ENCODE results near the gene SSBP4.

The SSBP4 gene

DNA sequence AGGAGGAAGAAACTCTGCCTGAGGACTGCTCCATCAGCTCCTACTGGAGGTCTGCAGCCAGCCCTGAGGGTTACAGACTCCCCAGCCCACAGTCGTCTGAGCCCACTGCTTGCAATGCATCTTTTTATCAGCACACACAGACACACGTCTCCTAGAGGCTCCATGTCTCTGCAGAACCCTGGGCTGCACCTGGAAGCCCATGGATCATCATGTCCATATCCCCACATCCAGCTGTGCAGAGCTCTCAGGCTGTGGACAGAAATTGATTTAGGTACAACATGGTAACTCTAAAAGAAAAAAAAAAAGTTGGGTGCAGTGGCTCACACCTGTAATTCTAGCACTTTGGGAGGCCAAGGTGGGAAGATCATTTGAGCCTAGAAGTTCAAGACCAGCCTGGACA is 51.6 kb downstream of the SSBP4 start:
- no peak for DNase-seq (ENCODE audit: low read depth, low spot score)
- Histone ChIP-seq H3K36me3 (ENCODE audit: insufficient read depth, insufficient read length, low read length) (peaks cover 37% of the 10 kb centered on the region), H3K27me3 (ENCODE audit: insufficient read depth, insufficient read length) (no peaks in the 10 kb centered on the region), H3K4me1 (ENCODE audit: insufficient read depth, insufficient read length) (peaks cover 23% of the 10 kb centered on the region), H3K9ac (ENCODE audit: insufficient read length, low read depth) (no peak overlapping the region), H3K9me3 (ENCODE audit: insufficient read depth, low read length) (no peaks in the 10 kb centered on the region), H3K4me3 (ENCODE audit: insufficient read length, low read depth) (no peak overlapping the region)
- TF ChIP-seq ZNF274 (IDR thresholded peaks at IDR 0.05; ENCODE audit: low read depth, low read length) (no peak), SUZ12 (IDR thresholded peaks at IDR 0.05; ENCODE audit: extremely low read depth, insufficient read depth, insufficient read length) (no peak), YY1 (IDR thresholded peaks at IDR 0.05; ENCODE audit: insufficient read depth, insufficient read length) (no peak)

- Histone ChIP-seq H3K9ac (ENCODE audit: insufficient read length, low read depth) (no peak overlapping the region), H3K9me3 (ENCODE audit: insufficient read depth, low read length) (no peaks in the 10 kb centered on the region), H3K36me3 (ENCODE audit: insufficient read depth, insufficient read length, low read length) (peaks cover 32% of the 10 kb centered on the region), H3K27me3 (ENCODE audit: insufficient read depth, insufficient read length) (no peaks in the 10 kb centered on the region), H3K4me1 (ENCODE audit: insufficient read depth, insufficient read length) (peaks cover 19% of the 10 kb centered on the region), H3K4me3 (ENCODE audit: insufficient read length, low read depth) (no peak overlapping the region)
- TF ChIP-seq YY1 (IDR thresholded peaks at IDR 0.05; ENCODE audit: insufficient read depth, insufficient read length) (no peak), ZNF274 (IDR thresholded peaks at IDR 0.05; ENCODE audit: low read depth, low read length) (no peak), SUZ12 (IDR thresholded peaks at IDR 0.05; ENCODE audit: extremely low read depth, insufficient read depth, insufficient read length) (no peak)
- no peak for DNase-seq (ENCODE audit: low read depth, low spot score)
Measured at GRCh38 chr19:18473003-18473705, 54.0 kb downstream of the SSBP4 start.

- Histone ChIP-seq H3K27me3 (ENCODE audit: insufficient read depth, insufficient read length) (no peaks in the 10 kb centered on the region), H3K9me3 (ENCODE audit: insufficient read depth, low read length) (no peaks in the 10 kb centered on the region), H3K4me1 (ENCODE audit: insufficient read depth, insufficient read length) (peaks cover 16% of the 10 kb centered on the region), H3K4me3 (ENCODE audit: insufficient read length, low read depth) (no peak overlapping the region), H3K9ac (ENCODE audit: insufficient read length, low read depth) (no peak overlapping the region), H3K36me3 (ENCODE audit: insufficient read depth, insufficient read length, low read length) (peaks cover 30% of the 10 kb centered on the region)
- no peak for DNase-seq (ENCODE audit: low read depth, low spot score)
- TF ChIP-seq SUZ12 (IDR thresholded peaks at IDR 0.05; ENCODE audit: extremely low read depth, insufficient read depth, insufficient read length) (no peak), ZNF274 (IDR thresholded peaks at IDR 0.05; ENCODE audit: low read depth, low read length) (no peak), YY1 (IDR thresholded peaks at IDR 0.05; ENCODE audit: insufficient read depth, insufficient read length) (no peak)
Measured at GRCh38 chr19:18473706-18474087, 54.5 kb downstream of the SSBP4 start.

- Histone ChIP-seq H3K4me3 (ENCODE audit: insufficient read length, low read depth) (no peak overlapping the region), H3K9ac (ENCODE audit: insufficient read length, low read depth) (no peak overlapping the region), H3K4me1 (ENCODE audit: insufficient read depth, insufficient read length) (peaks cover 18% of the 10 kb centered on the region), H3K36me3 (ENCODE audit: insufficient read depth, insufficient read length, low read length) (peaks cover 23% of the 10 kb centered on the region), H3K27me3 (ENCODE audit: insufficient read depth, insufficient read length) (no peaks in the 10 kb centered on the region), H3K9me3 (ENCODE audit: insufficient read depth, low read length) (no peaks in the 10 kb centered on the region)
- no peak for DNase-seq (ENCODE audit: low read depth, low spot score)
- no peak for TF ChIP-seq ZNF274 (IDR thresholded peaks at IDR 0.05; ENCODE audit: low read depth, low read length)
- TF ChIP-seq YY1 (IDR thresholded peaks at IDR 0.05; ENCODE audit: insufficient read depth, insufficient read length): no peak
- no peak for TF ChIP-seq SUZ12 (IDR thresholded peaks at IDR 0.05; ENCODE audit: extremely low read depth, insufficient read depth, insufficient read length)
Measured at GRCh38 chr19:18474366-18474887, 55.2 kb downstream of the SSBP4 start.

DNA sequence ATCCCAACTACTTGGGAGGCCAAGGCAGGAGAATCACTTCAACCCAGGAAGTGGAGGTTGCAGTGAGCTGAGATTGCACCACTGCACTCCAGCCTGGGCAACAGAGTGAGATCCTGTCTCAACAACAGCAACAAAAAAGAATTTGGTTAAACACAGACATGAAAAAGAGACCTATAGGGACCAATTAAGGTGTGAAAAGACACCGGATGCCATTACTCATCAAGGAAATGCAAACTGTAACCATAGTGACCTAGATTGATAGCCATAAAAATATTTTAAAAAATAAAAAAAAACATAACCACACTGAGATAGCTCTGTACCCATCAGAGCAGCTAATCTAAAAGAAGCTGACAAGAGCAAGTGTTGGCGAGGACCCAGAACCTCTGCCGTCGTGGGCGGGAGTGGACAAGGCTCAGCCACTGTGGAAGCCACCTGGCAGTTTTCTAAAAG is 55.8 kb downstream of the SSBP4 start:
- no peak for DNase-seq (ENCODE audit: low read depth, low spot score)
- no peaks in the 10 kb centered on the region for H3K9me3 ChIP-seq (ENCODE audit: insufficient read depth, low read length)
- H3K9ac ChIP-seq (ENCODE audit: insufficient read length, low read depth): no peak overlapping the region
- no peaks in the 10 kb centered on the region for H3K27me3 ChIP-seq (ENCODE audit: insufficient read depth, insufficient read length)
- H3K4me3 ChIP-seq (ENCODE audit: insufficient read length, low read depth): no peak overlapping the region
- peaks cover 17% of the 10 kb centered on the region for H3K4me1 ChIP-seq (ENCODE audit: insufficient read depth, insufficient read length)
- H3K36me3 ChIP-seq (ENCODE audit: insufficient read depth, insufficient read length, low read length): peaks cover 21% of the 10 kb centered on the region
- TF ChIP-seq SUZ12 (IDR thresholded peaks at IDR 0.05; ENCODE audit: extremely low read depth, insufficient read depth, insufficient read length): no peak
- no peak for TF ChIP-seq YY1 (IDR thresholded peaks at IDR 0.05; ENCODE audit: insufficient read depth, insufficient read length)
- TF ChIP-seq ZNF274 (IDR thresholded peaks at IDR 0.05; ENCODE audit: low read depth, low read length): no peak

- peaks cover 13% of the 10 kb centered on the region for H3K36me3 ChIP-seq (ENCODE audit: insufficient read depth, insufficient read length, low read length)
- H3K4me1 ChIP-seq (ENCODE audit: insufficient read depth, insufficient read length): peaks cover 13% of the 10 kb centered on the region
- H3K9me3 ChIP-seq (ENCODE audit: insufficient read depth, low read length): no peaks in the 10 kb centered on the region
- DNase-seq (ENCODE audit: low read depth, low spot score): no peak
- TF ChIP-seq ZNF274 (IDR thresholded peaks at IDR 0.05; ENCODE audit: low read depth, low read length): no peak
- no peak for TF ChIP-seq YY1 (IDR thresholded peaks at IDR 0.05; ENCODE audit: insufficient read depth, insufficient read length)
- no peak for TF ChIP-seq SUZ12 (IDR thresholded peaks at IDR 0.05; ENCODE audit: extremely low read depth, insufficient read depth, insufficient read length)
- no peak overlapping the region for H3K9ac ChIP-seq (ENCODE audit: insufficient read length, low read depth)
- no peaks in the 10 kb centered on the region for H3K27me3 ChIP-seq (ENCODE audit: insufficient read depth, insufficient read length)
- no peak overlapping the region for H3K4me3 ChIP-seq (ENCODE audit: insufficient read length, low read depth)
Measured at GRCh38 chr19:18475762-18476331, 56.6 kb downstream of the SSBP4 start.

DNA sequence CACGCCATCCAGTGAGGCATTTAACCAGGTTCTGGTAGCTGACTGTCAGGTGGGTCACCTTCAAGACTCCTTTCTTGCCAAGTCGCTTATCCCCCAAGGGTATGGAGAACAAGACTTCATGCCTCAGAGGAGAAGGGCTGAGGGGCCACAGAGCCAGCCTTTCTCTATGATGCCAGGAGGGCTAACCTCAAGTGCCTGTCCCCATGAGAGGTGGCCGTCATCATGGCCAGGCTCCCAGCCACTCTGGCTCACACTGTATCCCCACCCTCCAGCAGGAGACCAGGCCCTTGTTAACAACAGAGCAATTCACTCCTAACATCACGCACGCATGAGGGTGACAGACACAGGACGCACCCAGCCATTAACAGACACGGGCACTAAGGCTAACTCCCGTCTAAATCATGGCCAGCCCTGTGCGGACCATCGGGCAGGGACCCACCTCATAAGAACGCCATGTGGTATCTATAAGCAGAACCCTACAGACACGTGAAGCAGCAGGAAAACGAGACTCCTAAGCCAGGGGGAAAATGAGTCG is 57.4 kb downstream of the SSBP4 start:
- Histone ChIP-seq H3K4me3 (ENCODE audit: insufficient read length, low read depth) (no peak overlapping the region), H3K27me3 (ENCODE audit: insufficient read depth, insufficient read length) (no peaks in the 10 kb centered on the region), H3K36me3 (ENCODE audit: insufficient read depth, insufficient read length, low read length) (peaks cover 13% of the 10 kb centered on the region), H3K9ac (ENCODE audit: insufficient read length, low read depth) (no peak overlapping the region), H3K9me3 (ENCODE audit: insufficient read depth, low read length) (no peaks in the 10 kb centered on the region), H3K4me1 (ENCODE audit: insufficient read depth, insufficient read length) (peaks cover 18% of the 10 kb centered on the region)
- no peak for DNase-seq (ENCODE audit: low read depth, low spot score)
- TF ChIP-seq ZNF274 (IDR thresholded peaks at IDR 0.05; ENCODE audit: low read depth, low read length): no peak
- no peak for TF ChIP-seq YY1 (IDR thresholded peaks at IDR 0.05; ENCODE audit: insufficient read depth, insufficient read length)
- TF ChIP-seq SUZ12 (IDR thresholded peaks at IDR 0.05; ENCODE audit: extremely low read depth, insufficient read depth, insufficient read length): no peak
